HAP-1 (cell line): ENCODE data around the gene SMIM44.
A peak's percentile ranks its signal among the peaks of the same experiment; 100 is the strongest.
"Not testable (repeated sequence)": the region's sequence is repeated elsewhere in the genome, so short reads cannot be mapped to it uniquely, and the experiment has no call there.

Experiments used
- DNase-seq, 2 experiments: peaks; one replicate each; pipeline ENCODE4 v3.0.0-alpha.2; 2016 to 2020; ENCODE audit warnings: low spot score in 2 of 2
- H3K27me3 ChIP-seq: fragments of 250-450 bp; sonication (Bioruptor Pico); 2 replicates; pipeline ENCODE4 v1.5.1; 2020; ENCODE audit warnings: low read depth, mild to moderate bottlenecking, moderate library complexity
- H3K36me3 ChIP-seq: fragments of 250-450 bp; sonication (Bioruptor Pico); replicated peaks from 2 replicates; pipeline ENCODE4 v1.5.1; 2020; ENCODE audit warnings: mild to moderate bottlenecking
- H3K4me1 ChIP-seq: fragments of 250-450 bp; sonication (Bioruptor Pico); 2 replicates; pipeline ENCODE4 v1.5.1; 2020; ENCODE audit warnings: mild to moderate bottlenecking
- H3K4me3 ChIP-seq: fragments of 250-450 bp; sonication (Bioruptor Pico); 2 replicates; pipeline ENCODE4 v1.5.1; 2020; ENCODE audit warnings: mild to moderate bottlenecking, moderate library complexity
- H3K9me3 ChIP-seq: fragments of 250-450 bp; sonication (Bioruptor Pico); 2 replicates; pipeline ENCODE4 v1.5.1; 2020; ENCODE audit warnings: mild to moderate bottlenecking, moderate library complexity
- in situ Hi-C: fragments of 300-500 bp; cut with MboI; formaldehyde crosslinking; loops from 3 replicates; pipeline ENCODE4 v1.14.3; 2020; ENCODE audit warnings: low sequenced_read_pairs, inconsistent platforms, mixed read lengths

Gene SMIM44

DNA sequence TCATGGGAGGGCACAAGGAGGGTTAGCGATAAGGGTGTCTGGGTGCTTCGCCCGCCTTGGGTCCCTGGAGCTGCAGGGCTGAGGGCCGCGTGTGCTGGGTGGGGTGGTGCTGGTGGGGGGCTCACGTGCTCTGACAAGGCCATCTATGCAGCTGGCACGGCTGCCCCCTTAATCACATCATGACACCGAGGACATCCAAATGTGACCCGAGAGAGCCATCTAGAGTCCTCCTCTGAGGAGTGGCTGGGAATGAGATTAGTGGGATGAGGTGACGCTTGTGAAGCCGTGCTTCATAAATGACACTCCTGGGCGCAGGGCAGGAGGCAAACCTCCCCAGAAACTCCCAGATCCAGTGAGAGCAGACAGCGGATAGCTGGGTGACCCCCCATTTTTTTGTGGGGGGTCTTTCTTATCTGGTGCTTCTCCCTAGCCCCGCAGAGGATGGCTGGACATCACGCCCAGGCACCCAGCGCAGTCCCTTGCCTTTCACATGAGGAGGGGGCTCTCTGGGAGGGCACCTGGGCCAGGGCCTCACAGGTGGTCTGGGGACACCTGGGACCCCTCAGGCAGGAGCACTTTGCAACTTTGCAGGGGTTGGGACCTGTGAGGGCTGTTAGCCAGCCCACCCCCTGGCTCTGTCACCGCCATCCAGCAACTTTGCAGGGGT is 29.5 kb upstream of the SMIM44 start:
- Histone ChIP-seq H3K36me3 (peaks cover 44% of the 10 kb centered on the region), H3K27me3 (no peaks in the 10 kb centered on the region), H3K4me1 (no peaks in the 10 kb centered on the region), H3K9me3 (no peaks in the 10 kb centered on the region), H3K4me3 (no peak overlapping the region)
- in situ Hi-C loops = no loop called here
- DNase-seq = no peak

DNA sequence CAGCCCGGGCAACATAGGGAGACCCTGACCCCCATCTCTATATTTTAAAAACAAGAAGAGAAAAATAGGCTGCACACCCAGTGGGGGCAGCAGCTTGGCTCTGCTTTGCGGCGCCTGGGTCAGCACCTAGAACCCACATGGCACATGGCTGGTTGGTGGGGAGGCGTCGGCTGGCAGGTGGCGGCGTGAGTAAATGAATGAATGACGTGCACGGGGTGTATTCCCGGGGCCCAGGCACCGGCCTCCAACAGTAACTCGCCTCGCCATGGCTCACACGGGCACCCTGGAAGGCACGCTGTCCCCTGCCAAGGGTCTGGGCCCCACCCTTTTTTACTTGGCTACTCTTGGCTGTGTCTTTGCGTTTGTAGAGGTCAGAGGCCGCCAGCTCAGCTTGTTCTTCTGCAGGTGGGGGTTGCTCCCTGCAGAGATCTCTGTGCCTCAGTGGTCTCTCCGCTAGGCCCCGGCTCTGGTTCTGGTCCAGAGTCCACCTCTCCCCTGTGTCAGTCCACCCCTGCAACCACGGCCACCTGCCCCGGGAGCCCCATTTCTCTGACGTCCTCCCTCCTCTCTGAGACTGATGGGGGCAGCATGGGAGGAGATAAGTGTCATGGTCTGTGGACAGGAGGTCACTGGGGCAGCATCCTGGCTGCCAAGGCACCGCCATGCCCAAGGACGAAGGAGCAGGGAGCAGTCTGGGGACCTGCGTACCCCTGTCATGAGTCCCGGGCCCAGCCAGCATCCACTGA is 28.4 kb upstream of the SMIM44 start:
- in situ Hi-C loops = no loop called here

DNA sequence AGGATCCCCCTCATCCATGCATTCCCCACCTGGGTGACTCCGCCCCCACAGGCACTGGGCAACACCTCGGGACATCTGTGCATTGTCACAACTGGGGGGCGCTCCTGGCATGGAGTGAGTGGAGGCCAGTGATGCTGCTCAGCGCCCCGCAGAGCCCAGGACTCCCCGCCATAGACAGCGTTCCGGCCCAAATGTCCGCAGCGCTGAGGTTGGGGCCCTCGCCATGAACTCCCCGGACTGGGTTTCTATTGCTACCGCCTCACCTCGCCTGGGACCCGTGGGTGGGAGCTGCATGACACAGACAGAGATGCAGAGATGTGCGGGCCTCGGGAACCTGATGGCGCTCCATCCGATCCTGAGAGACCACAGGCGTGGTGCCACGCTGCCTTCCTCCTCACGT is 27.5 kb upstream of the SMIM44 start:
- in situ Hi-C loops = no loop called here
- Histone ChIP-seq H3K9me3 (no peaks in the 10 kb centered on the region), H3K27me3 (no peaks in the 10 kb centered on the region), H3K36me3 (peaks cover 44% of the 10 kb centered on the region), H3K4me1 (no peaks in the 10 kb centered on the region; the same call in 1 of the 2 replicates), H3K4me3 (no peak overlapping the region)
- DNase-seq = no peak

More for the DNA sequence above, 28.4 kb upstream of the SMIM44 start:
- Histone ChIP-seq H3K36me3 (peaks cover 44% of the 10 kb centered on the region), H3K27me3 (no peaks in the 10 kb centered on the region), H3K9me3 (no peaks in the 10 kb centered on the region), H3K4me1 (no peaks in the 10 kb centered on the region; the same call in 1 of the 2 replicates), H3K4me3 (no peak overlapping the region)
- no peak for DNase-seq

DNA sequence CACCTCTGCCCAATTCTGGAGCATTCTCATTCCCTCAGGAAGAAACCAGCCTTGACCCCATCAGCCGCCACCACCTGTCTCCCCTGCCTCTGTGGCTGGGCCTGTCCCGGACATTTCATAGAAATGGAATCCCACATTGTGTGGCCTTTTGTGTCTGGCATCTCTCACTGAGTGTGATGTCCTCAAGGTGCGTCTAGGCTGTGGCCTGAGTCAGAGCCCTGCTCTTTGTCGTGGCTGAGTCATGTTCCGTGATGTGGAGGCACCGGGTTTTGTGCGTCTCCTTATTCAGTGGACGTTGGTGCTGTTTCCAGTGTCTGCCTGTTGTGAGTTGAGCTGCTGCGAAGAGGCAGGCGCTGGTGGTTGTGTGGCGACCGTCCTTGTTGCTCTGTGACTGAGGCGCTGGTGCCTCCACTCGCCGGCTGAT is 26.3 kb upstream of the SMIM44 start:
- Histone ChIP-seq H3K36me3 (peaks cover 44% of the 10 kb centered on the region), H3K4me3 (no peak overlapping the region), H3K4me1 (no peaks in the 10 kb centered on the region; the same call in 1 of the 2 replicates), H3K9me3 (no peaks in the 10 kb centered on the region; the same call in 1 of the 2 replicates), H3K27me3 (no peaks in the 10 kb centered on the region)
- DNase-seq = no peak
- in situ Hi-C loops = no loop called here

DNA sequence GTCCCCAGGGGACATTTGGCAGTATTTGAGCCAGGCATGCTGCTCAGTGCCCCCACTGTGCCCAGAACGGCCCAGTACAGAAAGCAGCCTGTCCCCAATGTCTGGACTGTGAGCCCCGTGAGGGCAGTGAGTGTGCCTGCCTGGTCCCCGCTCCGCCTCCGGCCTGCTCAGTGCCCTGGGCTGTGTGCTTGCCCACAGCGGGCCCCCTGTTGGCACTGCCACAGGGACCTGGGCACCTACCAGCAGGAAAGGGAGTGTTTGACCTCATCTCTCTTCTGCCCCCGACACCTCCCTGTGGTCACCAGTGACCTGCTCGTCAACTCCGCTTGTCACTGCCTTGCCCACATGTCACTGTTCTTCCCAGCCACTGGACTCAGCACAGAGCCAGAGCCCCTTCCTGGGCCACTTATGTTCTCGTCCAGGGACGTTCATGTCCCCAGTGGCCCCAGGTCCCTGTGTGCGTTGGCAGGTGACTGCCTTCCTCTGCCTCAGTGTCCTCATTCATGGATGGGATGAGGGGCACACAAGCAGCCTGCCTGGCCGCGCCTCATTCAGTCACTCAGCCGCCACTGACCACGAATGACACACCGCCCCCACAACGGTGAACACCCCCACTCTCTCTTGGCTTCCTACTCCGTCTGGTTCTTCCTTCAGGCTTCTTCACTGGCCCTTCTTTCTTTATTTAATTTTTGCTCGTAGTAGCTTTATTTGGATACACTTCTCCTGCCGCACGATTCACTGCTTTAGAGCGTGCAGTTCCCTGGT is 25.7 kb upstream of the SMIM44 start:
- no peaks in the 10 kb centered on the region; the same call in 1 of the 2 replicates for H3K9me3 ChIP-seq
- in situ Hi-C loops = no loop called here
- DNase-seq = no peak
- H3K4me3 ChIP-seq = no peak overlapping the region
- no peaks in the 10 kb centered on the region; the same call in 1 of the 2 replicates for H3K4me1 ChIP-seq
- peaks cover 44% of the 10 kb centered on the region for H3K36me3 ChIP-seq
- H3K27me3 ChIP-seq = no peaks in the 10 kb centered on the region

DNA sequence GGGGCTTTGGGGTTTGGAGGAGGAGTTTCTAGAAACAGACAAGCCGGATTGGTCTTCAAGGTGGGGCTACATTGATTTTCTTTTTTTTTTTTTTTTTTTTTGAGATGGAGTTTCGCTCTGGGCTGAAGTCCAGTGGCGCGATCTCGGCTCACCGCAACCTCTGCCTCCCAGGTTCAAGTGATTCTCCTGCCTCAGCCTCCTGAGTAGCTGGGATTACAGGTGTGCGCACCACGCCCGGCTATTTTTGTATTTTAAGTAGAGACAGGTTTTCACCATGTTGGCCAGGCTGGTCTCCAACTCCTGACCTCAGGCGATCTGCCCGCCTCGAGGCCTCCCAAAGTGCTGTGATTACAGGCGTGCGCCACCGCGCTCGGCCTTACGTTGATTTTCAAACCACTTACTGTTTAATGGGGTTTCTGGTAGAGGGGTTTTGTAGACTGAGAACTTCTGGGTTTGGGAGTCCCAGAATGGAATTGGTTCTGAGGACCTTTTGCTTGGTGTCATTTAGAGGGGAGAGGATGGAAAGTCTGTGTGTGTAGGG is 24.9 kb upstream of the SMIM44 start:
- H3K9me3 ChIP-seq, in situ Hi-C loops: not testable (repeated sequence)

DNA sequence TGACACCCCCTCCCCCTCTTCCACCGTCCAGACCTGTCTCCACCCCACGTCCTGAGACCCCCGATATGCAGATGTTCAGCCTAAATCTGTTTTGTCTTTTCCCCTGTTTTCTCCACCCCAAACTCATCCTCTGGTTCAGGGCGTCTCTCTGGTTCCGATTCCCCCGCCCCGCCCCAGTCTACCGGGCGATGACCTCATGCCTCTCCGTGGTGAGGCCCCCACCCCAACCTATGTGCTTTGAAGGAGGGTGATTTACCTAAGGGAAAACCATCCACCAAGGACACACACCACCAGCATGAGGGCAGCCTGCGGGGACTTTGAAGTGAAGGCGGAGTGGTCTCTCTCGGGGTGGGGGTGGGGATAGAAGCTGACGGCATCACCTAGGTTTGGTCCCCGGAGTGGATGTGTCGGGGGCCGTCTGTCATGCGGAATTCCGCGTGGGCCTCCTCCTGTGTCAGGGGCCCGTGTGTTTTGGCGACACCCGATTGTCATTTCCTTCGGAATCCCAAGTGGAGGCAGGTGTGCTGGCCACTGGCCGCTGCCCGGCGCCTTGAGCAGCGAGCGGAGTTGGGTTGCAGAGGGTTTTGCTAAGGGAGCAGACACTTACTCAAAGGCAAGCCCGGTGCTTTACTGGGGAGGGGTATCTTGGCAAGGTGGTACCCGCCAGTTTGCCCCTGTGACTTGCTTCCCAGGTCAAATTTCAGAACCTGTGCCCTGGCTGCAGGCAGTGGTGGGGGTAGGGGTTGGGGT is 24.3 kb upstream of the SMIM44 start:
- H3K4me3 ChIP-seq = peak overlapping the region; percentile 81
- H3K4me1 ChIP-seq = no peaks in the 10 kb centered on the region; the same call in 1 of the 2 replicates
- DNase-seq = no peak
- no peaks in the 10 kb centered on the region; the same call in 1 of the 2 replicates for H3K9me3 ChIP-seq
- no peaks in the 10 kb centered on the region for H3K27me3 ChIP-seq
- H3K36me3 ChIP-seq = peaks cover 41% of the 10 kb centered on the region
- in situ Hi-C loops = no loop called here

More for the DNA sequence above, 24.9 kb upstream of the SMIM44 start:
- H3K27me3 ChIP-seq, DNase-seq, H3K4me3 ChIP-seq, H3K4me1 ChIP-seq: not testable (repeated sequence)
- H3K36me3 ChIP-seq = peaks cover 44% of the 10 kb centered on the region

DNA sequence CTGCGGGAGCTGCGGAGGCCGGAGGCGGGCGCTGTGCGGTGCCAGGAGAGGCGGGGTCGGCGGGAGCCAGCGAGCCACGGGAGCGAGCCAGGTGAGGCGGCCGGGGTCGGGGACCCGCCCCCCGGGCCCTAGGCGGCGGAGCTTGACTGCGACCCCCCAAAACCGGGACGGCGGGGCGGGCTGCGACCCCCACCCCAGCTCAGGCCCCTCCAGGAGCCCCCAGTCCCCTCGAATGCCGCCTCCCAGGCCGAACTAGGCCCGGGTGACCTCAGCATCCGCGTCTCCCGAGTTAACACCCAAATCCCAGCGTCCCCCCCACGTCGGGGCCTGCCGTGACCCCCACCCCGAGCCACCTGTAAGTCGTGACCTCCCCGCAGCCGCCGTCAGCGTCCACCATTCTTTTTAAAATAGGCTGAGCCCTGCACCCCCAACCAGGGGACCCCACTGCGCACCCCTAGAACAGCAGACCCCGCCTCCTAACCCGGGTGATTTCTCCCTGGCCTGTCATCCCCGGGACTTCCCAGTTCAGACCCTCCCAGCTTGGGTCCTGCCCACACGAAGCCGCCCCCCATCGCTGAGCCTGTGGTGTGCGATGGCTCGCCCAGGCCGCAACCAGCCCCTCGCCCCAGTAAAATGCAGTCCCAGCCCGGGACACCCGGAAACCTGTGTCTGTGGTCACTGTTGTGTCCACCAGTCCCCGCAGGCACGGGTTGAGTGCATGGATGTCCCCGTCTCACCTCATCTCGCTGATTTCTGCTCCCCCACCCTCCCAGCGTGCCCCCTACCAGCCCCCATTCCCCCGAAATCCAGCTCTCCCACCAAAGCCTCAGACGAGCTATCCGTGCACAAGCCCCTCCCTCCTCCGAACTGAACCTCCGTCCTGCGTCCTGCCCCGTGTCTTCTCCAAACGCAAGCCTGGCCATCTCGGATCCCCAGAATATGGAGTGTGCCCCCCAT is 23.4 kb upstream of the SMIM44 start:
- DNase-seq = peak; percentile 11 to 50
- Histone ChIP-seq H3K36me3 (peaks cover 32% of the 10 kb centered on the region), H3K9me3 (no peaks in the 10 kb centered on the region; the same call in 1 of the 2 replicates), H3K27me3 (no peaks in the 10 kb centered on the region), H3K4me3 (peak overlapping the region; percentile 81), H3K4me1 (no peaks in the 10 kb centered on the region; the same call in 1 of the 2 replicates)
- in situ Hi-C loops = no loop called here

DNA sequence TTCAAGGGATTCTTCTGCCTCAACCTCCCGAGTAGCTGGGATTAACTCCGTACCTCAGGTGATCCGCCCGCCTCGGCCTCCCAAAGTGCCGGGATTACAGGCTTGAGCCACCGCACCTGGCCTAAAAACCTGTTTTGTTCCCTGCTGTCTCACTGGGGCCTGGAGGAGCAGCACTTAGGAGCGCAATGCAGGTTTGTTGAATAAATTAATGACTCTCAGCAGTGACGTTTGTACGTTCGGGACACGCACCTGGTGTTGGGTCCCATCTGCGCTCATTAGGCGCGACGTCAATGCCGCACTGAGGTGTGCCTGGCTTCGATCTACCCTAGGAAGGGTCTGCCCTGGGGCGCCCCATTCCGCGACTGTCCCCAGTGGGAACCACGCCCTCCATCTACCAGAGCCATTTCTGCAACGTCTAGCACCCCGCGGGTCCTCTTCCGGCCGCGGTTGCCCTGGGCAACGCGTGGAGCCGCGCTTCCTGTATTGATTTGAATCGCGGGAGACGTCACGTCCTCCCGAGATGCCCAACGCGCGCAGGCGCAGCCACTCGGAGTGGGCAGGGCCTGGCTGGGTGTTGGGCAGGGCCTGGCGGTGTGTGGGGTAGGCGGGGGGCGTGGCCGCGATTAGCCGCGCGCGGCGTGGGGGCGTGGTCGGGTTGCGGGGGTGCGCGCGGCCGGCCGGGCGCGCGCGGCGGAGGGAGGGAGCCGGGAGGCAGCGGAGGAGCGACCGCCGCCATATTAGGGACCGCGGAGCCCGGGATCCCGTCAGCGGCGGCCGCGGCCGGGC is 22.6 kb upstream of the SMIM44 start, which contains the start of gene FZR1:
Gene FZR1 (plus strand): TSS at position 714 of the 786 bp plus-strand sequence. CDS start 16,679 bp downstream, outside the sequence.
- in situ Hi-C loops = no loop called here

DNA sequence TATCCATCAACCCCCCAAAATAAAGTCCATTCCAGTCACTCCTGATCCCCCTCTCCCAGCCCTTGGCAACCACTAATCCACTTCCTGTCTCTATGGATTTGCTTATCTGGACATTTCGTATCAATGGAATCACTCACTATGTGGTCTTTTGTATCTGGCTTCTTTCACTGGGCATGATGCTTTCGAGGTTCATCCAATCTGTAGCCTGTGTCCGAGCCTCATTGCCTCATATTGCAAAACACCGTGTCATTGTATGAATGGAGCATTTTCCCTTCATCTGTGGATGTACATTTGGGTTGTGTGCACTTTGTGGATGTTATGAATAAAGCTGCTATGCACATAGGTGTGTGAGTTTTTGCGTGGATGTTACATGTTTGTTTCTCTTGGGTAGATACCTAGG is 21.5 kb upstream of the SMIM44 start:
- Histone ChIP-seq H3K4me3 (no peak overlapping the region), H3K9me3 (no peaks in the 10 kb centered on the region; the same call in 1 of the 2 replicates), H3K36me3 (peaks cover 16% of the 10 kb centered on the region), H3K4me1 (peaks cover 3% of the 10 kb centered on the region), H3K27me3 (no peaks in the 10 kb centered on the region)
- in situ Hi-C loops = no loop called here
- DNase-seq = no peak

More for the DNA sequence above, 22.6 kb upstream of the SMIM44 start, which contains the start of gene FZR1:
- H3K27me3 ChIP-seq = no peaks in the 10 kb centered on the region
- H3K4me1 ChIP-seq = peaks cover 2% of the 10 kb centered on the region; the same call in 1 of the 2 replicates
- H3K9me3 ChIP-seq = no peaks in the 10 kb centered on the region; the same call in 1 of the 2 replicates
- peaks cover 25% of the 10 kb centered on the region for H3K36me3 ChIP-seq
- peak; percentile 91 to 99 for DNase-seq
- peak within 1 kb of the TSS; percentile 81 for H3K4me3 ChIP-seq

DNA sequence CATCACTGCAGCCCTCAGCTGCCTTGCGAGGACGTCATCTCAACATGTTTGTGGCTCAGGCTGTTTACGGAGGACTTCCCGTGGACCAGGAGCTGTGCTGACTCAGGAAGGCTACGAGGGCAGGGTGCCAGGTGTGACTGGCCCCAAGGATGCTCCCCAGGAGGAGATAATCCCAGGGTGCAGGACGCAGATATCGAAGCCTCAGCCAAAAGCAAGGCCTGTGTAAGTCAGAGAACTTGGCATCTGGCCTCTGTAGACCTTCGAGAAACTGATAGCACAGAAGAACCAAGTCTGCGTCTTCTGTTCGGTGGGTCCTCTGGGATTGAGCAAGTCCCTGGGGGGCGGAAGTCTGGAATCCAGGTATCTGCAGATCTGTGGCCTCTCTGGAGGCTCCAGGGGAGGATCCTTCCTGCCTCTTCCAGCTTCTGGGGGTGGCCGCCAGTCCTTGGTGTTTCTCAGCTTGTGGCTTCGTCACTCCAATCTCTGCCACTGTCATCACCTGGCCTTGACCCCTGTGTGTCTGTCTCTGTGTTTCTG is 19.9 kb upstream of the SMIM44 start:
- Histone ChIP-seq H3K36me3 (no peaks in the 10 kb centered on the region; the same call in 1 of the 2 replicates), H3K4me3 (no peak overlapping the region), H3K4me1 (peaks cover 10% of the 10 kb centered on the region), H3K27me3 (no peaks in the 10 kb centered on the region), H3K9me3 (no peaks in the 10 kb centered on the region; the same call in 1 of the 2 replicates)
- in situ Hi-C loops = no loop called here
- DNase-seq = no peak
